Parathyroid adenoma (tissue), 2 donors: ENCODE data around the gene PBX1.

Experiments
- H2AFZ ChIP-seq: fragments of 300-600 bp; sonication (generic); one replicate; pipeline ENCODE4 v1.7.0; 2017; ENCODE audit warnings: antibody characterized with exemption, mild to moderate bottlenecking
- H3K27ac ChIP-seq: fragments of 300-600 bp; sonication (generic); one replicate; pipeline ENCODE4 v1.7.0; 2017
- H3K27me3 ChIP-seq: fragments of 300-600 bp; sonication (generic); one replicate; pipeline ENCODE4 v1.7.0; 2017; ENCODE audit warnings: low read length; ENCODE audit not compliant: control insufficient read depth, insufficient read depth
- H3K36me3 ChIP-seq: fragments of 300-600 bp; sonication (generic); one replicate; pipeline ENCODE4 v1.7.0; 2017; ENCODE audit warnings: low read length; ENCODE audit not compliant: control insufficient read depth, insufficient read depth
- H3K4me1 ChIP-seq: fragments of 300-600 bp; sonication (generic); one replicate; pipeline ENCODE4 v1.7.0; 2017; ENCODE audit warnings: control low read depth
- H3K4me2 ChIP-seq: fragments of 300-600 bp; sonication (generic); one replicate; pipeline ENCODE4 v1.7.0; 2017; ENCODE audit warnings: low read length
- H3K4me3 ChIP-seq: fragments of 300-600 bp; sonication (generic); one replicate; pipeline ENCODE4 v1.7.0; 2017; ENCODE audit warnings: low read depth, low read length
- H3K79me2 ChIP-seq: fragments of 300-600 bp; sonication (generic); one replicate; pipeline ENCODE4 v1.7.0; 2017; ENCODE audit warnings: control low read depth
- H3K9ac ChIP-seq: fragments of 300-600 bp; sonication (generic); one replicate; pipeline ENCODE4 v1.7.0; 2017; ENCODE audit warnings: mild to moderate bottlenecking
- H3K9me3 ChIP-seq: fragments of 300-600 bp; sonication (generic); one replicate; pipeline ENCODE4 v1.7.0; 2017; ENCODE audit warnings: low read length; ENCODE audit not compliant: control insufficient read depth
- TF ChIP-seq, protein P1 (sequence below): fragments of 300-600 bp; sonication (generic); IDR thresholded peaks from one replicate; pipeline ENCODE4 v1.7.0; 2017; ENCODE audit warnings: antibody characterized with exemption, mild to moderate bottlenecking
- donor health status: primary hyperparathyroidism.

PBX1 gene

DNA sequence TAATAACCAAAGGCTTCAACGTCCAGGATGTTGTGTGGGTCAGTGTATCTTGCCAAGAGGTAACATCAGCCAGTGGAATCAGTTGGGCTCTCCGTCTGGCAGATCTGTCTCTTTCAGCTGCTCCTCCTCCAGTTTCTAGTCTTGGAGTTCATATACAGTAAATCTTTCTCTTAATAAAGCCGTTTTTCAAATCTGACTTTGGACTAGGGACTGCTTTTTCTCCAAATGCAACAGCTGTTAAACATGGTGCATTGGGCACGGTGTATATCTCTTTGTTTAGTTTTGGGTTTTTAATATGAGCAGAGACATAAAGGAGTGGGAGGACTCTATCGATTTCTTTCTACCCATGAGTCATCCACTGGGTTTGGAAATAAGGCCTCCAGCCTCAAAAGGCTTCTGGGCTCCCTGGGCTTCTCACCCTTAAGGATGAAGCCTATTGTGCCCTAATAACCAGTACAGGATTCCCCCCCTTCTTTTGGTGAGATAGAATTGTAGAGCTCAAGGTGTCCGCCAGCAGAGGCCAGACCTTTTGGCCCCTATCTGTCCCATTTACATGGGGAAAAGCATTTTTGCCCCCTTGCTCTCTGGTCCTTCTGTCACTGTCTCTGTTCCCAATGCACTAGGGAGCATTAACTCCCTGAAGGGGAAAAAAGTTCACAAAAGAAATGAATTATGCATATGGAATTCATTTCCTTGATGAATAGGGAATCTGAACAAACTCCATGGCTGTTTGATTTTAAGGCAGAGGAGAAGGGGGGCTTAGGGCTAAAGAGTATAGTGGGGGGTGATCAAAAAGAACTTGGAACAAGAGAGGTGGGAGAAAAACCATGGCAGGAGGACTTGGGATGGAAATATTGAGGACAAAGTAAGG lies 86.0 kb downstream of the PBX1 start:
- H2AFZ ChIP-seq, result no peak overlapping the region
- no peak overlapping the region for H3K4me3 ChIP-seq
- H3K9me3 ChIP-seq, result no peaks in the 10 kb centered on the region
- peaks cover 15% of the 10 kb centered on the region for H3K79me2 ChIP-seq
- TF ChIP-seq, protein P1, sequence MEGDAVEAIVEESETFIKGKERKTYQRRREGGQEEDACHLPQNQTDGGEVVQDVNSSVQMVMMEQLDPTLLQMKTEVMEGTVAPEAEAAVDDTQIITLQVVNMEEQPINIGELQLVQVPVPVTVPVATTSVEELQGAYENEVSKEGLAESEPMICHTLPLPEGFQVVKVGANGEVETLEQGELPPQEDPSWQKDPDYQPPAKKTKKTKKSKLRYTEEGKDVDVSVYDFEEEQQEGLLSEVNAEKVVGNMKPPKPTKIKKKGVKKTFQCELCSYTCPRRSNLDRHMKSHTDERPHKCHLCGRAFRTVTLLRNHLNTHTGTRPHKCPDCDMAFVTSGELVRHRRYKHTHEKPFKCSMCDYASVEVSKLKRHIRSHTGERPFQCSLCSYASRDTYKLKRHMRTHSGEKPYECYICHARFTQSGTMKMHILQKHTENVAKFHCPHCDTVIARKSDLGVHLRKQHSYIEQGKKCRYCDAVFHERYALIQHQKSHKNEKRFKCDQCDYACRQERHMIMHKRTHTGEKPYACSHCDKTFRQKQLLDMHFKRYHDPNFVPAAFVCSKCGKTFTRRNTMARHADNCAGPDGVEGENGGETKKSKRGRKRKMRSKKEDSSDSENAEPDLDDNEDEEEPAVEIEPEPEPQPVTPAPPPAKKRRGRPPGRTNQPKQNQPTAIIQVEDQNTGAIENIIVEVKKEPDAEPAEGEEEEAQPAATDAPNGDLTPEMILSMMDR, result no peak
- peaks cover 13% of the 10 kb centered on the region for H3K4me1 ChIP-seq
- H3K9ac ChIP-seq, result no peak overlapping the region
- no peaks in the 10 kb centered on the region for H3K27me3 ChIP-seq
- H3K36me3 ChIP-seq, result no peaks in the 10 kb centered on the region
- no peak overlapping the region for H3K4me2 ChIP-seq
- no peak overlapping the region for H3K27ac ChIP-seq

DNA sequence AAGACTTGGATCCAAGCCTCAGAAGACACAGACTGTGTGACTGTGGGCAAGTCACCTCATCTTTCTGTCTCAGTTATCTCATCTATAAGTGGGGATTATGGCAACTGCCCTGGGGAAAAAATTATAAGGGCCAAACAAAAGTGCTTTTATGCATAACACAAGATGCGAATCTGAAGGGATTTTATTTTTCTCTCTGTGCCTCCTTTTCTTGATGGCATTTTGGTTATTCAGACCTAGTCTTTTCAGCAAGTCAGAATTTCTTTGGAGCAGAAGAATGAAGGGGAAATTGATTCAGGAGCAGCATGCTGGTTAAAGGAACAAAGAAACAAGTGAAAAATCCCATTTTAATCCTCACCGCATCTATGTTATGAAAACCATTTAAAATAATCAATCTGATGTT lies 86.9 kb downstream of the PBX1 start:
- no peak overlapping the region for H3K4me2 ChIP-seq
- H3K4me1 ChIP-seq, result peaks cover 12% of the 10 kb centered on the region

DNA sequence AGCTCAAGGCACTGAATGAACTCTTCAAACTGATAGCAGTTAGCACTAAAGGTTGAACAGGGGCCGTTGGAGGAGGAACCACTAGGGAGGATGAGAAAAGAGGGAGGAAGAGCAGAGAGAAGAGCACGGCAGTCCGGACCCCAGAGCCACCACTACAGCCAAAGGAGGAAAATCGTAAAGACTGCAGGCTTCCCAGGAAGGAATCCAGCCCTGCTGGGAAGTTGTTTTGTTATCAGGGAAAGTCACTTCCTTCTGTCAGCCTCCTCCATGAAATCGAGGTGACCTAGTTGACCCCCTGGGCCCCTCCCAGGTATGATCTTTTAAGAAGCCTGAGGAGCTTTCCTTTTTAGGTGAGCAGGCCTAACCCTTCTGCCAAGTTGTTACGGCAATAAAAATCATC lies 88.2 kb downstream of the PBX1 start:
- H3K4me1 ChIP-seq, result peaks cover 7% of the 10 kb centered on the region

More for the DNA sequence above, 86.9 kb downstream of the PBX1 start:
- Histone ChIP-seq H3K27ac (no peak overlapping the region), H3K79me2 (peaks cover 18% of the 10 kb centered on the region), H3K9ac (no peak overlapping the region), H3K36me3 (no peaks in the 10 kb centered on the region), H3K9me3 (no peaks in the 10 kb centered on the region), H3K27me3 (no peaks in the 10 kb centered on the region), H2AFZ (no peak overlapping the region), H3K4me3 (no peak overlapping the region)
- TF ChIP-seq, protein P1, result no peak

DNA sequence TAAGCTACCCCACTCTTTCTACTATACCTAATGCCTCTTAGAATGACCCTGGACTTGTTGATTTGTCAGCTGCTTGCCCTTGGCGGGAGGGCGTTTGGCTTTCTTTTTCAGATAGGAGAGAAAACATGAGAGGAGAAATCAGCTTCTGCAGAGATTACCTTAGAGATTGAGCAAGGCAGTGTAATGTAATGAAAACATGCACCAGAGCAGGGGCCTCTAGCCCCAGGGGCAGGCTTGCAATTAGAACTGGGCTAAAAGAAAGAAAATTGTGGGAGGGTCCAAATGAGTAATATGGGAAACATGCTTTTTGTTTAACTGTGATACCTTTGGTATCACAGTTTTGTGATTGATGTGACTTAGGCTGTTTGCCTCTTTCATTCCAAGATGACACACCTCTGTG lies 89.7 kb downstream of the PBX1 start:
- TF ChIP-seq, protein P1, result no peak
- H3K27ac ChIP-seq, result no peak overlapping the region
- H3K27me3 ChIP-seq, result no peaks in the 10 kb centered on the region
- H2AFZ ChIP-seq, result no peak overlapping the region
- peaks cover 7% of the 10 kb centered on the region for H3K4me1 ChIP-seq
- H3K4me2 ChIP-seq, result no peak overlapping the region
- H3K79me2 ChIP-seq, result peaks cover 14% of the 10 kb centered on the region
- no peaks in the 10 kb centered on the region for H3K9me3 ChIP-seq
- H3K36me3 ChIP-seq, result no peaks in the 10 kb centered on the region
- no peak overlapping the region for H3K9ac ChIP-seq
- H3K4me3 ChIP-seq, result no peak overlapping the region

More for the DNA sequence above, 88.2 kb downstream of the PBX1 start:
- Histone ChIP-seq H3K27ac (no peak overlapping the region), H3K36me3 (no peaks in the 10 kb centered on the region), H3K4me2 (no peak overlapping the region), H3K27me3 (no peaks in the 10 kb centered on the region), H2AFZ (no peak overlapping the region), H3K4me3 (no peak overlapping the region), H3K79me2 (peaks cover 13% of the 10 kb centered on the region), H3K9me3 (no peaks in the 10 kb centered on the region), H3K9ac (no peak overlapping the region)
- TF ChIP-seq, protein P1, result no peak

DNA sequence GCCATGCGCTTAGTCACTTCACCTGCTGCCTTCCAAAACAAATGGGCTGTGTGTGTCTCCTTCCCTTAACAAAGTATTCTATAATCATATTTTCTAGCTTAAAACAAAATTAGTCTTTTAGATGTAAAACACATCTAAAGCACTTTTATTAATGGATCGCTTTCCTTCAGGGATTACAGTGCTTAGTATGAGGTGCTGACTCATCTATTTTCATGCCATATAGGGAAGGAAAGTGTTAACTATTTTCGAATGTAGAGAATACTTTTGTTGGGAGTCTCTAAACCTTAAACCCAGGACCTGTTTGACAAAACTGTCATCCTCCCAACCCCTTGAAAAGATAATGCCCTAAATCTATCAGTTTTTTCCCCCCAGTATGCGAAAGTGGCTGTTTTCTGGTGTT lies 90.2 kb downstream of the PBX1 start:
- H3K9ac ChIP-seq, result no peak overlapping the region
- no peaks in the 10 kb centered on the region for H3K36me3 ChIP-seq
- TF ChIP-seq, protein P1, result no peak
- H3K79me2 ChIP-seq, result peaks cover 14% of the 10 kb centered on the region
- no peaks in the 10 kb centered on the region for H3K9me3 ChIP-seq
- no peaks in the 10 kb centered on the region for H3K27me3 ChIP-seq
- no peak overlapping the region for H3K4me3 ChIP-seq
- H2AFZ ChIP-seq, result no peak overlapping the region
- H3K27ac ChIP-seq, result no peak overlapping the region
- no peak overlapping the region for H3K4me2 ChIP-seq
- peaks cover 7% of the 10 kb centered on the region for H3K4me1 ChIP-seq
